Mesenchymal stem cell (in vitro differentiated cells and primary cell): Measurements from ENCODE around the gene OR52E4.

Source experiments
- DNase-seq: peaks from one replicate; pipeline ENCODE4 v3.0.0-alpha.2; 2013
- H2AFZ ChIP-seq: one replicate; pipeline ENCODE4 v1.6.1; 2013; ENCODE audit warnings: low read depth, mild to moderate bottlenecking, control low read depth, inconsistent platforms, low read length, moderate library complexity
- H2AK5ac ChIP-seq: 2 replicates; pipeline ENCODE4 v1.6.1; 2013; ENCODE audit warnings: low read length, moderate library complexity, mild to moderate bottlenecking, inconsistent platforms; ENCODE audit not compliant: severe bottlenecking
- H2BK120ac ChIP-seq: one replicate; pipeline ENCODE4 v1.6.1; 2013; ENCODE audit warnings: low read depth, mild to moderate bottlenecking, inconsistent platforms, low read length, moderate library complexity
- H2BK12ac ChIP-seq, 2 experiments: one replicate each; pipeline ENCODE4 v1.6.1; 2013; ENCODE audit warnings: inconsistent platforms in 2 of 2, low read length in 2 of 2, mild to moderate bottlenecking in 2 of 2, moderate library complexity in 2 of 2, control low read depth in 1 of 2
- H2BK15ac ChIP-seq: one replicate; pipeline ENCODE4 v1.6.1; 2013; ENCODE audit warnings: mild to moderate bottlenecking, low read depth, inconsistent platforms; ENCODE audit not compliant: poor library complexity, severe bottlenecking
- H2BK5ac ChIP-seq: 2 replicates; pipeline ENCODE4 v1.6.1; 2013; ENCODE audit warnings: low read depth, mild to moderate bottlenecking, low read length, control low read depth, inconsistent platforms; ENCODE audit not compliant: poor library complexity, severe bottlenecking
- H3K14ac ChIP-seq, 2 experiments: one replicate each; pipeline ENCODE4 v1.6.1; 2013; ENCODE audit warnings: inconsistent platforms in 2 of 2, low read length in 2 of 2, control low read depth in 1 of 2, mild to moderate bottlenecking in 1 of 2, moderate library complexity in 1 of 2
- H3K18ac ChIP-seq, 2 experiments: one replicate each; pipeline ENCODE4 v1.6.1; 2013; ENCODE audit warnings: inconsistent platforms in 2 of 2, low read length in 2 of 2, control low read depth in 1 of 2, low read depth in 1 of 2, mild to moderate bottlenecking in 1 of 2
- H3K23ac ChIP-seq, 2 experiments: one replicate each; pipeline ENCODE4 v1.6.1; 2013; ENCODE audit warnings: inconsistent platforms in 2 of 2, low read length in 2 of 2, mild to moderate bottlenecking in 2 of 2, moderate library complexity in 2 of 2, control low read depth in 1 of 2
- H3K27ac ChIP-seq: 2 replicates; pipeline ENCODE4 v1.5.1; 2013; ENCODE audit warnings: mild to moderate bottlenecking, moderate library complexity, low read length, control low read depth, inconsistent platforms; ENCODE audit not compliant: poor library complexity, severe bottlenecking
- H3K27me3 ChIP-seq, 2 experiments: 2 replicates each; pipeline versions ENCODE4 v1.6.1 to v1.7.0; 2013; ENCODE audit warnings: low read length in 2 of 2, mild to moderate bottlenecking in 2 of 2, moderate library complexity in 2 of 2, control low read depth in 1 of 2, inconsistent platforms in 1 of 2; ENCODE audit not compliant: control insufficient read depth in 1 of 2, insufficient read depth in 1 of 2
- H3K36me3 ChIP-seq, 2 experiments: 2 replicates each; pipeline versions ENCODE4 v1.6.1 to v1.7.0; 2013; ENCODE audit warnings: low read length in 2 of 2, control low read depth in 1 of 2, inconsistent platforms in 1 of 2, low read depth in 1 of 2, mild to moderate bottlenecking in 1 of 2; ENCODE audit not compliant: insufficient read depth in 2 of 2, control insufficient read depth in 1 of 2
- H3K4ac ChIP-seq, 2 experiments: one replicate each; pipeline ENCODE4 v1.6.1; 2013; ENCODE audit warnings: inconsistent platforms in 2 of 2, low read length in 2 of 2, mild to moderate bottlenecking in 2 of 2, moderate library complexity in 2 of 2, control low read depth in 1 of 2, low read depth in 1 of 2
- H3K4me1 ChIP-seq: 2 replicates; pipeline ENCODE4 v1.6.1; 2013; ENCODE audit warnings: low read depth, low read length, control low read depth; ENCODE audit not compliant: control insufficient read depth, insufficient read depth
- H3K4me2 ChIP-seq: 2 replicates; pipeline ENCODE4 v1.6.1; 2013; ENCODE audit warnings: low read length, mild to moderate bottlenecking, inconsistent platforms; ENCODE audit not compliant: poor library complexity, severe bottlenecking
- H3K4me3 ChIP-seq, 2 experiments: 2 replicates each; pipeline versions ENCODE4 v1.5.1 to v1.7.0; 2013; ENCODE audit warnings: low read length in 2 of 2, mild to moderate bottlenecking in 2 of 2, control low read depth in 1 of 2, low read depth in 1 of 2; ENCODE audit not compliant: insufficient read depth in 1 of 2
- H3K79me1 ChIP-seq: replicated peaks from 2 replicates; pipeline ENCODE4 v1.6.1; 2013; ENCODE audit warnings: mild to moderate bottlenecking, control low read depth, low read length, inconsistent platforms; ENCODE audit not compliant: poor library complexity, severe bottlenecking
- H3K9ac ChIP-seq: 2 replicates; pipeline ENCODE4 v1.7.0; 2013; ENCODE audit warnings: mild to moderate bottlenecking, low read length, moderate library complexity
- H3K9me3 ChIP-seq: 2 replicates; pipeline ENCODE4 v1.7.0; 2013; ENCODE audit warnings: mild to moderate bottlenecking, low read length; ENCODE audit not compliant: control insufficient read depth
- H4K8ac ChIP-seq: one replicate; pipeline ENCODE4 v1.6.1; 2013; ENCODE audit warnings: inconsistent platforms, mild to moderate bottlenecking, low read length, moderate library complexity
- H4K91ac ChIP-seq: one replicate; pipeline ENCODE4 v1.6.1; 2013; ENCODE audit warnings: mild to moderate bottlenecking, low read length, inconsistent platforms
- WGBS: methylation state at CpG from one replicate; pipeline ENCODE4 v1.1.7; 2013; ENCODE audit warnings: mixed read lengths; 5-methylcytosine and 5-hydroxymethylcytosine counted together

Gene OR52E4

DNA sequence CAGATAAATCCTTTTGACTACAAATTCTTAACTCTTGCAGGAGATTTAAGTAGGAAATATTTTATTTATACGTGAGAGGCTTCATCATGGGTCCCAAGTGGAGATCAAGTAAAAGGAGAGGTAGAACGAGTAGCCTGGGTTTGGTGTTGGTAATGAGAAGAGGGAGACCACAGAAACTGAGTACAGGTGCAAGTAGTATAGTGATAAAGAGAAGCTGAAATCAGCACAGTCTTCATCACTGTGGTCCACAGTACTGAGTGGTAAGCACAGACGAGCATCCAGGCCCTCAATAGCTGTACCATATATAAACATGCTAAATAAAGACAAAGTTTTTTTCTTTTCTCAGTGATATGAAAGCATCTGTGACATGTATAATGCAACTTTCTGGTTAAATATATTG, 6.7 kb downstream of the OR52E4 start:
- Histone ChIP-seq H3K27ac (no peak overlapping the region), H3K36me3 (no peaks in the 10 kb centered on the region), H2BK5ac (no peak overlapping the region), H3K4me3 (no peak overlapping the region), H2AFZ (no peak overlapping the region), H2BK120ac (no peak overlapping the region), H2AK5ac (no peak overlapping the region), H3K4ac (no peak overlapping the region), H2BK12ac (no peak overlapping the region), H3K4me2 (no peak overlapping the region), H3K79me1 (no peaks in the 10 kb centered on the region), H3K18ac (no peak overlapping the region), H3K14ac (no peak overlapping the region), H4K8ac (no peak overlapping the region), H4K91ac (no peak overlapping the region), H2BK15ac (no peak overlapping the region), H3K27me3 (no peaks in the 10 kb centered on the region), H3K9me3 (no peaks in the 10 kb centered on the region), H3K4me1 (no peaks in the 10 kb centered on the region), H3K23ac (no peak overlapping the region), H3K9ac (no peak overlapping the region)
- DNase-seq, result no peak
- WGBS, result 60% methylated on average over 2 of the region's 3 CpGs

DNA sequence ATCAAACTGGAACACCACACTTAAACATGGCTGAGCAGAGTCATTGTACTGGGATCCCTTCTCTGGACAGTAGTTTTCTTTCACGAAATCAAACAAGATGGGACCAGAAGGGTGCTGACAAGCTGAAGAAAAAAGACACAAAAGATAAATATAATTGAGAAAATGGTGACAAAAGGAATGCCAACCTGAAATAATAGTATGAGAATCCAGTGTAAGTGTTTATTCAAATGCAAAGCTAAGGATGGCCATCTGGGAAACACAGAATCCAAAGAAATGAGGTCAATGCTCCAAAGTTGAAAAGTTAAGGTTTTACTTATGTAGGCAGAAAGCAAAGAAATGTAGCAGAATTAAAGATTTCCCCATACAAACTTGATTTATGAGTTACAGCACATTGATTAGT, 7.2 kb downstream of the OR52E4 start:
- Histone ChIP-seq H2BK12ac (no peak overlapping the region), H3K4me2 (no peak overlapping the region), H3K4ac (no peak overlapping the region), H2BK120ac (no peak overlapping the region), H3K9me3 (no peaks in the 10 kb centered on the region), H2BK5ac (no peak overlapping the region), H3K27me3 (no peaks in the 10 kb centered on the region), H2AFZ (no peak overlapping the region), H3K18ac (no peak overlapping the region), H4K91ac (no peak overlapping the region), H2AK5ac (no peak overlapping the region), H3K9ac (no peak overlapping the region), H3K14ac (no peak overlapping the region), H4K8ac (no peak overlapping the region), H3K4me3 (no peak overlapping the region), H3K23ac (no peak overlapping the region), H3K36me3 (no peaks in the 10 kb centered on the region), H3K27ac (no peak overlapping the region), H3K4me1 (no peaks in the 10 kb centered on the region), H2BK15ac (no peak overlapping the region), H3K79me1 (no peaks in the 10 kb centered on the region)
- DNase-seq, result no peak
- WGBS, result 63% methylated on average over 1 of the region's 1 CpG

DNA sequence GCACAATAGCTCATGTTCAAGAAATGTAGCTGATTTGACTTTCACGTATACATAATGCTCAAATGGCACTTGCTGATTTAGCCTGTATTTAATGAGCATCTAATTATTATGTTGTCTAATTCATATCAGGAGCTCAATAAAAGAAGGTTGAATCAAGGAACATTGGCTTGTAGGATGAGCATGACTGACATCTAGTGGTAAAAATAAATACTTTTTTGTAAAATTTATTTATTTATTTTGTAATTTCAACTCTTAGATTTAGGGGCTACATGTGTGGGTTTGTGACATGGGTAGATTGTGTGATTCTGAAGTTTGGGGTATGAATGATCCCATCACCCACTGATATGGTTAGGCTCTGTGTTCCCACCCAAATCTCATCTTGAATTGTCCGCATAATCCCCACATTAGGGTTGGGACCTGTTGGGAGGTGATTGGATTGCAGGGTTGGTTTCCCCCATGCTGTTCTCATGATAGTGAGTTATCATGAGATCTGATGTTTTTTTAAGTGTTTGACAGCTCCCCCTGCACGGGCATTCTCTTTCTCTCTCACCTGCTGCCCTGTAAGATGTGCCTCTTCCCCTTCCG, 10.9 kb downstream of the OR52E4 start:
- no peaks in the 10 kb centered on the region for H3K27me3 ChIP-seq
- no peak overlapping the region for H4K8ac ChIP-seq
- no peak overlapping the region for H2BK15ac ChIP-seq
- 88% methylated on average over 1 of the region's 4 CpGs for WGBS
- no peak overlapping the region for H3K4me3 ChIP-seq
- no peak overlapping the region for H4K91ac ChIP-seq
- no peak overlapping the region for H2AK5ac ChIP-seq
- H3K79me1 ChIP-seq, result no peaks in the 10 kb centered on the region
- no peaks in the 10 kb centered on the region for H3K9me3 ChIP-seq
- H3K9ac ChIP-seq, result no peak overlapping the region
- H3K23ac ChIP-seq, result no peak overlapping the region
- H2BK5ac ChIP-seq, result no peak overlapping the region
- no peak overlapping the region for H3K27ac ChIP-seq
- DNase-seq, result peak; percentile 9
- no peak overlapping the region for H3K18ac ChIP-seq
- no peaks in the 10 kb centered on the region for H3K4me1 ChIP-seq
- H3K14ac ChIP-seq, result no peak overlapping the region
- H3K36me3 ChIP-seq, result no peaks in the 10 kb centered on the region
- H2BK120ac ChIP-seq, result no peak overlapping the region
- no peak overlapping the region for H2BK12ac ChIP-seq
- no peak overlapping the region for H2AFZ ChIP-seq
- H3K4ac ChIP-seq, result no peak overlapping the region
- H3K4me2 ChIP-seq, result no peak overlapping the region

DNA sequence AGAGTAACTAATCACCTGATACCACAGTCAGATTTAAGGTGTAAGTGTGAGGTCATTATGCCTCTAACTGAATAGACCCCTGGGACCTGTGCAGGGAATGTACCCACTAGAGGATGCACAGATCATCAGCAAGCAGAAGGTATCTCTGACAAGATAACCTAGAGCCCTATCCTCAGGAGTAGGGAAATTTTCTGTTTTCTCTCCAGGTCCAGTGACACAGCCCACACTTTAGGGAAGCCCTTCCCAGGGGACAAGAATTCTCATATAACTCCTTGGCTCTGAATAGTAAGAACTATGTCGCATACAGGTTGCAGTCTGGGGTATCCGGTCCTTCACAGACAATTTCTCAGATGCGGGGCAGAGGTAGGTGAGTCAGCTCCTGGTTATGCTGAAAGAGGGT, 12.5 kb downstream of the OR52E4 start, which contains the start of gene OR52E5:
Gene OR52E5 (plus strand): TSS at position 301 of the 400 bp plus-strand sequence. CDS start 7,569 bp downstream, outside the sequence.
- Histone ChIP-seq H3K4me2 (no peak within 1 kb of the TSS), H4K91ac (no peak within 1 kb of the TSS), H2AFZ (no peak within 1 kb of the TSS), H2BK12ac (no peak within 1 kb of the TSS), H3K23ac (no peak within 1 kb of the TSS), H3K18ac (no peak within 1 kb of the TSS), H3K9me3 (no peaks in the 10 kb centered on the region), H2BK120ac (no peak within 1 kb of the TSS), H3K79me1 (no peaks in the 10 kb centered on the region), H3K36me3 (no peaks in the 10 kb centered on the region), H3K27ac (no peak within 1 kb of the TSS), H2BK15ac (no peak within 1 kb of the TSS), H2AK5ac (no peak within 1 kb of the TSS), H3K4ac (no peak within 1 kb of the TSS), H3K27me3 (no peaks in the 10 kb centered on the region), H3K4me3 (no peak within 1 kb of the TSS), H2BK5ac (no peak within 1 kb of the TSS), H4K8ac (no peak within 1 kb of the TSS), H3K4me1 (no peaks in the 10 kb centered on the region), H3K14ac (no peak within 1 kb of the TSS), H3K9ac (no peak within 1 kb of the TSS)
- DNase-seq, result no peak
- 80% methylated on average over 3 of the region's 3 CpGs for WGBS
